PC-9 (cell line): ENCODE data around the gene DPP7. TPM values are rescaled to one million over a fixed set of nuclear protein-coding genes. Genes with fewer than 3 reads are reported as not detected.

ENCODE experiments used
- BruUV-seq: library from RNA; stranded (reverse); fragments of 400-500 nt; replicated peaks from 2 replicates; lab custom pipeline; 2021; lab: Mats Ljungman, UMichigan
- CTCF ChIA-PET: fragments of 300-600 bp; sonication (Branson Sonifier 250); formaldehyde crosslinking; loops from one replicate; lab custom pipeline; 2022; ENCODE audit warnings: antibody characterized with exemption; lab: Charles Lee
- POLR2A ChIA-PET: fragments of 300-600 bp; sonication (Branson Sonifier 250); formaldehyde crosslinking; loops from one replicate; lab custom pipeline; 2022; ENCODE audit warnings: antibody characterized with exemption; ENCODE audit not compliant: unreplicated experiment; lab: Charles Lee
- DNase-seq, 2 experiments: peaks; one replicate each; pipeline versions ENCODE4 v3.0.0 to v3.0.0-alpha.2; 2015 to 2022; ENCODE audit warnings: mixed read lengths in 1 of 2
- H2AFZ ChIP-seq: fragments of 200-600 bp; sonication (generic); 2 replicates; pipeline ENCODE4 v1.8.1; 2017; ENCODE audit warnings: antibody characterized with exemption
- H3F3A ChIP-seq: fragments of 200-600 bp; sonication (generic); 2 replicates; pipeline ENCODE4 v1.8.1; 2017; ENCODE audit warnings: antibody characterized with exemption, mild to moderate bottlenecking, low read depth; ENCODE audit not compliant: insufficient read depth
- H3K27ac ChIP-seq: fragments of 200-600 bp; sonication (generic); 2 replicates; pipeline ENCODE4 v1.6.1; 2016; ENCODE audit warnings: mixed run types
- H3K27me3 ChIP-seq: fragments of 200-600 bp; sonication (generic); 2 replicates; pipeline ENCODE4 v1.6.1; 2016; ENCODE audit warnings: low read depth, mixed run types; ENCODE audit not compliant: insufficient read depth
- H3K36me3 ChIP-seq: fragments of 200-600 bp; sonication (generic); 2 replicates; pipeline ENCODE4 v1.6.1; 2016; ENCODE audit warnings: low read depth, mixed run types
- H3K4me1 ChIP-seq: fragments of 200-600 bp; sonication (generic); replicated peaks from 2 replicates; pipeline ENCODE4 v1.6.1; 2016; ENCODE audit warnings: mixed run types; ENCODE audit not compliant: insufficient read depth
- H3K4me2 ChIP-seq: fragments of 200-600 bp; sonication (generic); 2 replicates; pipeline ENCODE4 v1.6.1; 2017; ENCODE audit warnings: mixed run types
- H3K4me3 ChIP-seq: fragments of 200-600 bp; sonication (generic); 2 replicates; pipeline ENCODE4 v1.6.1; 2016; ENCODE audit warnings: mixed run types
- H3K79me2 ChIP-seq: fragments of 200-600 bp; sonication (generic); 2 replicates; pipeline ENCODE4 v1.6.1; 2017; ENCODE audit warnings: low read depth, mixed run types
- H3K9me2 ChIP-seq: fragments of 200-600 bp; sonication (generic); 2 replicates; pipeline ENCODE4 v1.8.1; 2017; ENCODE audit warnings: mild to moderate bottlenecking; ENCODE audit not compliant: insufficient read depth
- H3K9me3 ChIP-seq: fragments of 200-600 bp; sonication (generic); 2 replicates; pipeline ENCODE4 v1.8.1; 2016; ENCODE audit warnings: low read depth; ENCODE audit not compliant: insufficient read depth
- H4K20me1 ChIP-seq: fragments of 200-600 bp; sonication (generic); 2 replicates; pipeline ENCODE4 v1.8.1; 2017; ENCODE audit not compliant: insufficient read depth
- EZH2 ChIP-seq: fragments of 200-600 bp; sonication (generic); IDR thresholded peaks from 2 replicates; pipeline ENCODE4 v1.8.0; 2017; ENCODE audit warnings: antibody characterized with exemption, low read depth
- intact Hi-C: fragments of 100-400 bp; cut with micrococcal nuclease; formaldehyde crosslinking; loops from one replicate; pipeline ENCODE4 v1.10.0; 2022; ENCODE audit not compliant: unreplicated experiment
- total RNA-seq: library from RNA; stranded (reverse); gene quantifications from 2 replicates; pipeline ENCODE4 v1.2.3, GENCODE V29; 2021
- TF ChIP-seq, protein P1 (sequence below): fragments of 200-600 bp; sonication (generic); conservative IDR thresholded peaks from 2 replicates; pipeline ENCODE4 v1.6.1; 2017; ENCODE audit warnings: mixed run types, antibody characterized with exemption, mild to moderate bottlenecking, moderate library complexity

The DPP7 gene
- total RNA-seq, 1 experiment from 2014 or later, result 104 TPM

DNA sequence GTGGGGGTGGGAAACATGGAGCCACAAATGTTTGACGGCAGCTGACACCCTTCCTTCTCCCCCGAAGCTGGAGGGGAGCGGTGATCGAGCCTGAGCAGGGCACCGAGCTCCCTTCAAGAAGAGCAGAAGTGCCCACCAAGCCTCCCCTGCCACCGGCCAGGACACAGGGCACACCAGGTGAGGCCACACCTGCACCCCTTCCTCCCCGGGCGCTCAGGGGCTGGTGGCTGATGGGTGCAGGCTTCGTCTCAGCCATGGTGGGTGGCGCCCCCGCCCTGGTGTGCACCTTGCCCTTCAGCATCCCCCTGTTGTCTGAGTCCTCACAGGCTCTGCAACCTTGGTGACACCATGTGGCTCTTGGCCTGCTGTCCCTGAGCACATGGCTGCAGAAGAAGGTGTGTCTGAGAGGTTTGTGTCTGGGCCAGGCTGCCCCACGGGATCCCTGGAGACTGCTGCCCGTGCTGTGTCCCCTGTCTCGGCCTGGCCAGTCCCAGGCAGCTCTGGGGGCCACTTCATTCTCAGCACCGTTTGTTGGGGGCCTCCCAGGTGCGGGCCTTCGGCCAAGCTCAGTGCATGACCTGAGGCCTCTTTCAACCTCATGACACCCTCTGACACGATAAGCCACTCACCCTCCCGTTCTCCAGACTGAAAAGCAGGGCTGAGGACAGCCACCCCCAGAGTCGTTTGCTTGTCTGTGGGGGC, 16.6 kb downstream of the DPP7 start:
- Histone ChIP-seq H3K27ac (no peak overlapping the region), H3K4me2 (no peak overlapping the region), H2AFZ (no peak overlapping the region), H3K4me1 (no peaks in the 10 kb centered on the region), H3K27me3 (no peaks in the 10 kb centered on the region), H3F3A (peaks cover 4% of the 10 kb centered on the region; the same call in 1 of the 2 replicates), H3K9me2 (no peaks in the 10 kb centered on the region), H3K4me3 (no peak overlapping the region), H3K79me2 (no peaks in the 10 kb centered on the region), H4K20me1 (no peaks in the 10 kb centered on the region), H3K36me3 (peaks cover 18% of the 10 kb centered on the region), H3K9me3 (no peaks in the 10 kb centered on the region)
- DNase-seq, result no peak
- no TSS peak for BruUV-seq
- ChIA-PET CTCF (no interaction called here), POLR2A (interaction anchor here (0.6 kb wide), 1 partner anchor 568 kb away, joined by 7 read pairs; no protein-coding TSS in a partner anchor)
- TF ChIP-seq, protein P1, sequence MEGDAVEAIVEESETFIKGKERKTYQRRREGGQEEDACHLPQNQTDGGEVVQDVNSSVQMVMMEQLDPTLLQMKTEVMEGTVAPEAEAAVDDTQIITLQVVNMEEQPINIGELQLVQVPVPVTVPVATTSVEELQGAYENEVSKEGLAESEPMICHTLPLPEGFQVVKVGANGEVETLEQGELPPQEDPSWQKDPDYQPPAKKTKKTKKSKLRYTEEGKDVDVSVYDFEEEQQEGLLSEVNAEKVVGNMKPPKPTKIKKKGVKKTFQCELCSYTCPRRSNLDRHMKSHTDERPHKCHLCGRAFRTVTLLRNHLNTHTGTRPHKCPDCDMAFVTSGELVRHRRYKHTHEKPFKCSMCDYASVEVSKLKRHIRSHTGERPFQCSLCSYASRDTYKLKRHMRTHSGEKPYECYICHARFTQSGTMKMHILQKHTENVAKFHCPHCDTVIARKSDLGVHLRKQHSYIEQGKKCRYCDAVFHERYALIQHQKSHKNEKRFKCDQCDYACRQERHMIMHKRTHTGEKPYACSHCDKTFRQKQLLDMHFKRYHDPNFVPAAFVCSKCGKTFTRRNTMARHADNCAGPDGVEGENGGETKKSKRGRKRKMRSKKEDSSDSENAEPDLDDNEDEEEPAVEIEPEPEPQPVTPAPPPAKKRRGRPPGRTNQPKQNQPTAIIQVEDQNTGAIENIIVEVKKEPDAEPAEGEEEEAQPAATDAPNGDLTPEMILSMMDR, result no peak
- TF ChIP-seq EZH2, result no peak
- intact Hi-C loops, result no loop called here

DNA sequence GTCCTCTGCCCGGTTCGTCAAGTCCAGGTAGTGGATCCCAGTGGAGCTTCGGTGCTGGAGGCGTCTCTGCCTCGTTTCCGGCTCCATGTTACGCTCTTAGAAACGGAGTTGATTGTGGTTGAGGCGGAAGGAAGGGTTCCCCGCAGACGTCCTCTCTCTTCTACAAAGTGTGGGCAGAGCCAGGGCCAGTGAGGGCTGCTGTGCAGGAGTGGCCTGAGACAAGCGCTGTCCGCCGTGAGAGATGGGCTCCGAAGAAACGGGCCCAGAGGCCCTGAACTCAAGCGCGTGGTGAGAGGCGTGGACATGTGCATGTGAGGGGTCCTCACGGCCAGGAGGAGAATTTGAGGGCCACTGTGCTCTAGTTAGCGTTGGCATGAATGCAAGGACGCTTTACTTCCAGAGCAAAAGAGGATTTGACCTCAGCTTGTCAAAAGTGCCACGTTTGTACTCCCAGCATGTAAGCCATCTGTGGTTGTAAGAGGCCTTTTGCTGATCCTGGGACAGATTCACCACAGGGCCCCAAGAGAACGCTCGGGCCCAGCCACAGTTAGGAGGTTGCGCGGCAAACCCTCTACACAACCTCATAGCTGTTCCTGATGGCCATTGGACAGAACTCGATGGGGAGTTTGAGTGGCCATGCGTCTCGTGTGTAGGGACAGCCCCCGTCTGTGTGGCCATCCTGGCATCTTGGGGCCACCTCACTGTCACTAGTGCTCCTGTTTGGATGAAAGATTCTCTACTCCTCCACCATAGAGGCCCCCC, 17.6 kb downstream of the DPP7 start:
- CTCF ChIA-PET, result no interaction called here
- H3K4me1 ChIP-seq, result no peaks in the 10 kb centered on the region
- H3F3A ChIP-seq, result peaks cover 4% of the 10 kb centered on the region; the same call in 1 of the 2 replicates
- TF ChIP-seq, protein P1, result no peak
- TF ChIP-seq EZH2, result no peak
- DNase-seq, result no peak
- no peaks in the 10 kb centered on the region for H3K27me3 ChIP-seq
- BruUV-seq, result no TSS peak
- intact Hi-C loops, result no loop called here
- H3K9me3 ChIP-seq, result no peaks in the 10 kb centered on the region
- no peaks in the 10 kb centered on the region for H4K20me1 ChIP-seq
- POLR2A ChIA-PET, result no interaction called here
- H3K9me2 ChIP-seq, result no peaks in the 10 kb centered on the region
- no peak overlapping the region for H3K4me3 ChIP-seq
- H3K27ac ChIP-seq, result no peak overlapping the region
- H3K4me2 ChIP-seq, result no peak overlapping the region
- H2AFZ ChIP-seq, result no peak overlapping the region
- peaks cover 14% of the 10 kb centered on the region for H3K36me3 ChIP-seq
- H3K79me2 ChIP-seq, result no peaks in the 10 kb centered on the region

DNA sequence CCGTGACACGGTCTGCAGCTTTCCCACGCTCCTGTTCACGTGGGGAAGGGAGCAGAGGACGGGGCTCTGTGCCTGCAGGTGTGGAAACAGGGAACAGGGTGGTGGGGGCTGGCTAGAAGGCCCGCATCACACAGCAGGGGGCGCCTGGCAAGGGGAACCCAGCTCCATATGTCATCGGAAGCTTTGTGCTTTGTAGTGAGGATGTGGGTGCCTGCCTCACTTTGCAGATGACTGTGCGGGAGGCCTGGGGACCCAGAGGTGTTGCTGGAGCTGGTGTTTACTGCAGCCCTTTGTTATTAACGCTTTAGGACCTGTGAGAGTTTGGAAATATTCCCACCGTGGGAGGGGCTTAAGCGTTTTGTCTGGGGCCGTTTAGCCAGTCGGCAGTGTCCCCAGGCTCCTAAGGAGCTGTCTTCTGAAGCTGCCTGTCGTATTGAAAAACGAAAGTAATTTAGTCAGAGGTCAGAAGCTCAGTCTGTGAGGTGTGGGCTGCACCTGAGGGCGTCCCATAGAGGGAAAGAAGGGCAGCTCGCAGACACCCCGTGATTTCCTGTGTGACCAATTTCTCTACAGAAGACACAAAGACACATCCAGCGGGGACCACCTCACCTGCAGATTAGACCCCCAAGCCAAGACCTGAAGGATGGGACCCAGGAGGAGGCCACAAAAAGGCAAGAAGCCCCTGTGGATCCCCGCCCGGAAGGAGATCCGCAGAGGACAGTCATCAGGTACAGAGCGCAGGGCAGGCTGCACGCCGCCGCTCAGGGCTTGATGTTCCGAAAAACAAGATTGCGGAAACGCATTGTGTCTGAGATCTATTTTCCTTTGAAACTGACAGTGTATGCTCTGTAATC, 18.6 kb downstream of the DPP7 start:
- DNase-seq, result no peak
- H3K4me3 ChIP-seq, result no peak overlapping the region
- no peaks in the 10 kb centered on the region; the same call in 1 of the 2 replicates for H3F3A ChIP-seq
- H3K27ac ChIP-seq, result no peak overlapping the region
- H3K27me3 ChIP-seq, result no peaks in the 10 kb centered on the region
- ChIA-PET CTCF (no interaction called here), POLR2A (no interaction called here)
- no peaks in the 10 kb centered on the region for H3K4me1 ChIP-seq
- no peaks in the 10 kb centered on the region for H3K9me2 ChIP-seq
- intact Hi-C loops, result no loop called here
- H2AFZ ChIP-seq, result no peak overlapping the region
- H3K79me2 ChIP-seq, result no peaks in the 10 kb centered on the region
- no peak overlapping the region for H3K4me2 ChIP-seq
- no peak for TF ChIP-seq EZH2
- TF ChIP-seq, protein P1, result no peak
- H4K20me1 ChIP-seq, result no peaks in the 10 kb centered on the region
- H3K36me3 ChIP-seq, result peaks cover 3% of the 10 kb centered on the region; the same call in 1 of the 2 replicates
- BruUV-seq, result no TSS peak
- no peaks in the 10 kb centered on the region for H3K9me3 ChIP-seq
